Superior temporal gyrus (tissue), 1 donor: ENCODE data around the gene KIF26B.

Experiments used
- DNase-seq: peaks from one replicate; pipeline ENCODE4 v3.0.0-alpha.2; 2016; ENCODE audit errors: extremely low spot score

KIF26B gene

GRCh38 chr1:245501633-245502032, 346.8 kb downstream of the KIF26B start:
- peak; percentile 36 for DNase-seq

- DNase-seq: no peak
Observed at GRCh38 chr1:245503548-245503947, 348.8 kb downstream of the KIF26B start.

GRCh38 chr1:245510144-245510543, 355.4 kb downstream of the KIF26B start:
- DNase-seq: no peak

- DNase-seq: no peak
Observed at GRCh38 chr1:245512181-245512888, 357.6 kb downstream of the KIF26B start.

- DNase-seq: no peak
Observed at GRCh38 chr1:245512980-245513578, 358.3 kb downstream of the KIF26B start.

- DNase-seq: no peak
Observed at GRCh38 chr1:245516284-245516759, 361.5 kb downstream of the KIF26B start.

- DNase-seq: no peak
Observed at GRCh38 chr1:245520611-245521010, 365.8 kb downstream of the KIF26B start.

- no peak for DNase-seq
Observed at GRCh38 chr1:245526141-245526540, 371.4 kb downstream of the KIF26B start.

GRCh38 chr1:245528258-245528635, 373.5 kb downstream of the KIF26B start:
- DNase-seq: no peak

GRCh38 chr1:245530937-245531336, 376.2 kb downstream of the KIF26B start:
- no peak for DNase-seq

- DNase-seq: no peak
Observed at GRCh38 chr1:245537992-245538391, 383.2 kb downstream of the KIF26B start.

GRCh38 chr1:245538671-245539070, 383.9 kb downstream of the KIF26B start:
- no peak for DNase-seq

GRCh38 chr1:245541369-245541768, 386.6 kb downstream of the KIF26B start:
- DNase-seq: no peak

- no peak for DNase-seq
Observed at GRCh38 chr1:245542365-245542764, 387.6 kb downstream of the KIF26B start.

GRCh38 chr1:245544236-245544635, 389.5 kb downstream of the KIF26B start:
- DNase-seq: no peak

GRCh38 chr1:245546875-245547274, 392.1 kb downstream of the KIF26B start:
- DNase-seq: no peak

- no peak for DNase-seq
Observed at GRCh38 chr1:245549996-245550719, 395.4 kb downstream of the KIF26B start.

GRCh38 chr1:245550720-245551043, 395.9 kb downstream of the KIF26B start:
- DNase-seq: no peak

- no peak for DNase-seq
Observed at GRCh38 chr1:245551536-245551935, 396.8 kb downstream of the KIF26B start.

- no peak for DNase-seq
Observed at GRCh38 chr1:245552331-245552730, 397.5 kb downstream of the KIF26B start.

- DNase-seq: no peak
Observed at GRCh38 chr1:245556057-245556456, 401.3 kb downstream of the KIF26B start.

- no peak for DNase-seq
Observed at GRCh38 chr1:245558069-245558468, 403.3 kb downstream of the KIF26B start.

GRCh38 chr1:245560316-245560859, 405.6 kb downstream of the KIF26B start:
- DNase-seq: no peak
